GM21717 (cell line): ENCODE measurements around the gene CBFA2T3.
"Not testable (repeated sequence)": the region's sequence is repeated elsewhere in the genome, so short reads cannot be mapped to it uniquely, and the experiment has no call there.

ENCODE experiments used
- ATAC-seq: cut with Tn5 transposase; IDR thresholded peaks from one replicate; pipeline ENCODE4 v1.9.1; 2021; ENCODE audit warnings: mild to moderate bottlenecking, moderate library complexity; ENCODE audit not compliant: unreplicated experiment

Gene CBFA2T3

DNA sequence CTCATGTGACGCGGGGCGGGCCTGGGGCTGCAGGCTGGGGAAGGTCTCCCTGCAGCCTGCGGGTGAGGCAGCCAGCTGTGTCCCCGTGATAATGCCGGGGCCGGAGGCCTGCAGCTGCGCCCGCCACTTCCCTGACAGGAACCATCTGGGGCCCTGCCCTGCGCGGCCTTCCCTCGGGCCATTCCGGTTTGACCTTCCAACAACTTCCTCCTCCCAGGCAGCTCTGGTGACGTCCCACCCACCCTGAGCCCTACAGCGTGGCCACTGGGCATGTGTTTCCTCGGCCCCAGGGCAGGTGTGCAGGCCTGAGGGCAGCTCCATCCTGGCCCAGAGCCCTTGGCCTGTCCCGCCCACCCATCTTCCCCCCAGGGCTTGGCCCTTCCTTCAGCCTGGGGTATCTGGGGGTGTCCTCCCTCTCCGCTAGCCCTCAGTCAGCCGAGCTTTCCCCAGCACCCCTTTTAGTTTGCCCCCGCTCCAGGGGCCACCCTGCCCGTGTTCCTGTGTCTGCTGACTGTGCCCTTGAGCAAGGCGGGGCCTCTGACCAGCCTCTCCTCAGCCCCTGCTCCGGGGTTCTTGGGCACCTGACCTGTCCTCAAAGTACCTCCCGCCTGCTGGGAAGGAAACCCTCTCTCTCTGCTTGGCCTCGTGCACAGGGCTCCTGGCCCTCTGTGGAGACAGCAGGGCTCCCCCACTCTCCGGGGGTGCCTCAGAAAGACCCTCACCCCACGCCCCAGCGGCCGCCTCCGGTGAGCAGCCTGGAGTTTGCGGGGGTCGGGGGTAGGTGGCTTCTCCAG is at the start of gene CBFA2T3:
Gene CBFA2T3 (minus strand): TSS at position 190 of the 794 bp plus-strand sequence. CDS start 400 bp downstream, outside the sequence.
- no peak for ATAC-seq

DNA sequence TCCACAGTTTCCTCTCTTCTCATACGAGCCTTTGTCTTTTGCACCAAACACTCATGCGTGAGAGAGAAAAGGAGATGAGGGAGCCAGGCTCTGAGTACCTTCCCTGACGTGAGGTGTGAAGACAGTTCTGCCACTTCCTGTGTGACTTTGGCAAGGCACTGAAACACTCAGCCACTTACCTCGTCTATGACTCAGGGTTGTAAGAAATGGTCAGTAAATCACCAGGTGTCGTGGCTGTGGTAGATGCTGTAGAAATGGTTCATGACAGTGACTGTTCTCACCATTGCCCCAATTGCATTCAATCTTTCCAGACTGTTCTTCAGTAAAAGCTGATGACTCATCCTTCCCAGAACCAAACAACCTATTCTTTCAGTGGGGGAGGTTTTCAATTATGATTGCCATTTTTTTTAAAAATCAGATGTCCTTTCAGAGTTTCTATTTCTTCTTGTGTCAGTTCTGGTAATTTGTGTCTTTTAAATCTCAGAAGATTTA is 49.2 kb upstream of the CBFA2T3 start:
- no peak for ATAC-seq

- ATAC-seq: no peak
Observed at GRCh38 chr16:89025636-89026035, 48.6 kb upstream of the CBFA2T3 start.

GRCh38 chr16:89024546-89025060 is 47.6 kb upstream of the CBFA2T3 start:
- no peak for ATAC-seq

- no peak for ATAC-seq
Observed at GRCh38 chr16:89023621-89024511, 46.9 kb upstream of the CBFA2T3 start.

- ATAC-seq: no peak
Observed at GRCh38 chr16:89023151-89023551, 46.1 kb upstream of the CBFA2T3 start.

DNA sequence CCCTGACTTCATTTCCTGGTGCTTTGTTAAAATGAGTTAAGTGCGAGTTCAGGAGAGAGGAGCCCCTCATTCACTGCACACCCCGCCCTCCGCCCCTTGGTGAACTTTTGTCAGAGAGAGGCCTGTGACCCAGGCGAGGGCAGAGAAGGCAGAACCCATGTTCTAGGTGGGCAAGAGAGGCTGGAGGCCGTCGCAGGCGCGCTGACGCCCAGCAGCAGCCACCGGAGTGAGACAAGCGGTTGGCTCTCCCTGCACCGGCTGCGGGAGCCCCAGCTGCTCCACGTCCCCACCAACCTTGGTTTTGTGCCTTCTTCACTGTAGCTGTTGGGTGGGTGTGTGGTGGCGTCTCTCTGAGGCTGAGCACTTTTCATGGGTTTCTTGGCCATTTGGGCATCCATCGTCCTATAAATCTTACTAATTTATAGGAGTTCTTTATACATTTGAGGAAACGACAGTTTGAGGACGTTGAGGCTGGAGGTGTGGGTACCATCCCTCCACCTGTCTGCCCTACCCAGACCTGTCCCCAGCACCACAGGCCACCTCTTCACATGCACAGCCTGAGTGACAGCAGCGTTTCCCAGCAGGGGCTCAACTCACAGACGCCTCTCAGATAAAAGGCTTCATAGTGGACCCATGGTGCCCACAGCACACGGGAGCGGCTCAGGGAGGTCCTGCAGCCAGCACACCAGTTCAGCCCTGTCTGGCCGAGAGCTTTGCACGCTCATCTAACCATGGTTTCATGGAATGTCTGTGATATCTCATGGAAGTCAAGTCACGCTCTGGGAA is 45.2 kb upstream of the CBFA2T3 start:
- ATAC-seq: no peak

DNA sequence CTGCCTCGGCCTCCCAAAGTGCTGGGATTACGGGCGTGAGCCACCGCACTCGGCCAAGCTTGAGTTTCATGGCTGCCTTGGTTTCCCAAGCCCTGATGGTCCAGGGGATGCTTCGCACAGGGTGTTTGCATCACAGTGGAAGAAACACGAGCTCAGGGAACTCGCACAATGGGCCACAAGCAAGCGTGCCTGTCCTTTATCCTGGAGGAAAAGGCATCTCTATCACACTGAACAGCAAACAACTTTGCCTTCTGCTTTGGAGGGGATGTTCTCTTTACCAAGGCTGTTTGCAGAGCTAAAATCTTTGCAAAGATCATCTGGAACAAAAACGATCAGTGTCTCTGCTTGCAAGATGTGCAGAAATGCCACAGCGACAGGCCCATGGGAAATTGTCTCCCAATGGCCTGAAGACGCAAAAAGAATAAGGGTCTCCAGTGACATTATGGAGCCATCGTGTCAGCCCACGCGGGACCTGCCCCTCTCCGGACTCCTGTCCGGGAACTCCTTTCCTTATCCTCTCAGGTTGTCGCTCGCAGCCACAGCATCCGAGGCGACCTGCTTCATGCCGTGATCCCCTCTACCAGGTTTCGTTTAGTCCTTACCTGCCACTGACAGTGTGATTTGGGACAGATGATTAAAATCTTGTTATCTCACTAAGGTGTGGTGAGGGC is 44.1 kb upstream of the CBFA2T3 start:
- no peak for ATAC-seq

GRCh38 chr16:89020068-89020924 is 43.3 kb upstream of the CBFA2T3 start:
- no peak for ATAC-seq

DNA sequence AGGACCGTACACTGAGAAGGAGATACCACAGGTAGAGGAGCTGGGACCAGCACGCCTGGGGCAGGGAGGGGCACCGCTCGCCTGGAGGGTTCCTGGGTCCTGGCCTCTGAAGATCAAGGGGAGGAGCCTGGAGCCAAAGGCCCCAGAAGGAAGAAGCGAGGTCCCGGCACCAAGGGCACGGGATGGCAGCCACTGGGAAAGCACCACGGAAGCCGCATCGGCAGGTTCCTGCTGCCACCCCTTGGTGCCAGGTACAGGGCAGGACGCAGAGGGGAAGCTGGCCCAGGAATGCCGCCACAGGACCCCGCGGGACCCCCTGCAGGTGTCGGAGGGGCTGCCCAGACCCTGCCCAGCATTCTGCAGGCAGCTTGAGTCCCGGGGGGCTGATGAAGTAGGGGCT is 42.5 kb upstream of the CBFA2T3 start:
- no peak for ATAC-seq

DNA sequence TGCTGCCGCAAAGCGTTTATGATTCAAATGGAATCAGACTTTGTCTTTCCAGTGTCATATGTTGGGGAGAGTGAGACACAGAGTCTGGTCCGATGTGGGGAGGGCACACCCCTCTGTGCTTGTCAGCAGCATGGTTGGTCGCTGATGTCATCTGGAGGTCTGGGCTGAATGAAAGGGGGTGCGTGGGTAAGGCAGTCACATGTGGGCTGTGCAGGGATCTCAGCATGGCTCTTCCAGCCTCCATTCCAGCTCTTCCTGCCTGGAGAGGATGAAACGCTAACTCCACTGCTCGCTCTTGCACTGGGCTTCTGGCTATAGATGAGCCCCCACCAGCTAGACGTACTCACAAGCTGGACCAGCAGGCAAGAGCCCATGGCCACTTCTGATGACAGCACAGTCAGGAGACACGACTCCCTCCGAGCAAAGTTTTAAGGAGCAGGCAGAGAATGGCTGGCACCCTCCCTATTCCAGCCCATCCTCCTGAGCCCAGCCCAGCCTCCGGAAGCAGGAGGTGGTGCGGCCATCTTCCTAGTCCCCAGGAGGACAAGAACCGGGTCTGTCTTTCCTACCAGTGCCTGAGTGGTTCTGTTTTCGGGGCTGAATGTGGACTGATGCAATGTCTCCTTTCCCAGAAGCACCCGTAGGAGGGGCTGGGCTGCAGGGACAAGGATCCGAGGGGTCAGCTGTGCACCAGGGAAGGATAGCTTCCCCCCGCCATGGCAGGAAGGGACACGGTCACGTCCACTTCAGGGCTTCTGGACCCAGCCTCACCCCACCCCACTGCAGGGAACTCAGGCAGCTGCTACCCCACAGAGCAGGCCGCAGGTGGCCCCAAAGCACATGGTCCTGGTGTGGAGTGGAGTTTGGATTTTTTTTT is 41.5 kb upstream of the CBFA2T3 start:
- no peak for ATAC-seq

- no peak for ATAC-seq
Observed at GRCh38 chr16:89017543-89018281, 40.7 kb upstream of the CBFA2T3 start.

DNA sequence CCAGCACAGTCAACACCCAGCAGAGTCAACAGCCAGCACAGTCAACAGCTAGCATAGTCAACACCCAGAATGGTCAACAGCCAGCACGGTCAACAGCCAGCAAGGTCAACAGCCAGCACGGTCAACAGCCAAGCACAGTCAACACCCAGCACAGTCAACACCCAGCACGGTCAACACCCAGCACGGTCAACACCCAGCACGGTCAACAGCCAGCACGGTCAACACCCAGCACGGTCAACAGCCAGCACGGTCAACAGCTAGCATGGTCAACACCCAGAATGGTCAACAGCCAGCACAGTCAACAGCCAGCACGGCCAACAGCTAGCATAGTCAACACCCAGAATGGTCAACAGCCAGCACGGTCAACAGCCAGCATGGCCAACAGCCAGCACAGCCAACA is 39.6 kb upstream of the CBFA2T3 start:
- ATAC-seq: not testable (repeated sequence)

GRCh38 chr16:89015271-89015859 is 38.4 kb upstream of the CBFA2T3 start:
- no peak for ATAC-seq

GRCh38 chr16:89014403-89015230 is 37.6 kb upstream of the CBFA2T3 start:
- no peak for ATAC-seq

GRCh38 chr16:89013692-89014402 is 36.8 kb upstream of the CBFA2T3 start:
- no peak for ATAC-seq
